GM23338 (cell line): ENCODE data around the gene CAMTA1.

Source experiments
- EZH2 ChIP-seq: fragments of 200-600 bp; sonication (generic); IDR thresholded peaks from one replicate; pipeline ENCODE4 v1.8.0; 2017; ENCODE audit warnings: antibody characterized with exemption, mild to moderate bottlenecking, low read depth; ENCODE audit not compliant: unreplicated experiment
- EZH2phosphoT487 ChIP-seq: fragments of 200-600 bp; sonication (generic); IDR thresholded peaks from one replicate; pipeline ENCODE4 v1.8.1; 2018; ENCODE audit warnings: antibody characterized with exemption; ENCODE audit not compliant: unreplicated experiment
- POLR2AphosphoS5 ChIP-seq: IDR thresholded peaks from 2 replicates; pipeline ENCODE4 v1.6.1; 2016; ENCODE audit warnings: antibody characterized with exemption, low read depth
- ZNF114 ChIP-seq: fragments of 250-450 bp; sonication (Bioruptor Pico); IDR thresholded peaks from 2 replicates; pipeline ENCODE4 v1.5.0; 2020; ENCODE audit warnings: mild to moderate bottlenecking, moderate library complexity
- TF ChIP-seq, protein P1 (sequence below), 2 experiments: fragments of 200-600 bp in 1 of 2; sonication (generic) in 1 of 2; conservative IDR thresholded peaks; 2 replicates each; pipeline versions ENCODE4 v1.5.1 to v1.6.1; 2016 to 2017; ENCODE audit warnings: antibody characterized with exemption in 2 of 2, low read depth in 2 of 2, mild to moderate bottlenecking in 2 of 2, moderate library complexity in 1 of 2
- TF ChIP-seq, protein P2 (sequence below): IDR thresholded peaks from one replicate; pipeline ENCODE4 v1.6.1; 2018; ENCODE audit warnings: antibody characterized with exemption; ENCODE audit not compliant: unreplicated experiment

DNA sequence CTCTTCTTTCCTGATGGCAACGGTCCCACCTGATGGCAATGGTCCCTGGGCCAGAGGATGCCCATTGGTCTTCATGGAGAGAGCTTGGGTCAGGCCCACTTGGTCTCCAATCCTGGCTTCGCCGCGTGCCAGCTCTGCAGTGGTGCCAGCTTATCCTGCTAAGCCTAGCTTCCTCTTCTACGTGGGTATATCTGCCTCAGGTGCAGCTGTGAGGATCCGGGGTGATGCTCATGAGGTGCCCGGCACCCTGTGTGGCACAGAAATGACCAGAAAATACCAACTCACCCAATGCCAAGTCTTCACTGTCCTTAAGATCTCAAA is 437.4 kb downstream of the CAMTA1 start:
- TF ChIP-seq, protein P1, sequence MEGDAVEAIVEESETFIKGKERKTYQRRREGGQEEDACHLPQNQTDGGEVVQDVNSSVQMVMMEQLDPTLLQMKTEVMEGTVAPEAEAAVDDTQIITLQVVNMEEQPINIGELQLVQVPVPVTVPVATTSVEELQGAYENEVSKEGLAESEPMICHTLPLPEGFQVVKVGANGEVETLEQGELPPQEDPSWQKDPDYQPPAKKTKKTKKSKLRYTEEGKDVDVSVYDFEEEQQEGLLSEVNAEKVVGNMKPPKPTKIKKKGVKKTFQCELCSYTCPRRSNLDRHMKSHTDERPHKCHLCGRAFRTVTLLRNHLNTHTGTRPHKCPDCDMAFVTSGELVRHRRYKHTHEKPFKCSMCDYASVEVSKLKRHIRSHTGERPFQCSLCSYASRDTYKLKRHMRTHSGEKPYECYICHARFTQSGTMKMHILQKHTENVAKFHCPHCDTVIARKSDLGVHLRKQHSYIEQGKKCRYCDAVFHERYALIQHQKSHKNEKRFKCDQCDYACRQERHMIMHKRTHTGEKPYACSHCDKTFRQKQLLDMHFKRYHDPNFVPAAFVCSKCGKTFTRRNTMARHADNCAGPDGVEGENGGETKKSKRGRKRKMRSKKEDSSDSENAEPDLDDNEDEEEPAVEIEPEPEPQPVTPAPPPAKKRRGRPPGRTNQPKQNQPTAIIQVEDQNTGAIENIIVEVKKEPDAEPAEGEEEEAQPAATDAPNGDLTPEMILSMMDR (conservative IDR thresholded peaks at IDR 0.05; ENCODE audit: low read depth in 2 of 2): no peak
- TF ChIP-seq POLR2AphosphoS5 (no peak), EZH2phosphoT487 (no peak), EZH2 (no peak), ZNF114 (no peak)
- TF ChIP-seq, protein P2, sequence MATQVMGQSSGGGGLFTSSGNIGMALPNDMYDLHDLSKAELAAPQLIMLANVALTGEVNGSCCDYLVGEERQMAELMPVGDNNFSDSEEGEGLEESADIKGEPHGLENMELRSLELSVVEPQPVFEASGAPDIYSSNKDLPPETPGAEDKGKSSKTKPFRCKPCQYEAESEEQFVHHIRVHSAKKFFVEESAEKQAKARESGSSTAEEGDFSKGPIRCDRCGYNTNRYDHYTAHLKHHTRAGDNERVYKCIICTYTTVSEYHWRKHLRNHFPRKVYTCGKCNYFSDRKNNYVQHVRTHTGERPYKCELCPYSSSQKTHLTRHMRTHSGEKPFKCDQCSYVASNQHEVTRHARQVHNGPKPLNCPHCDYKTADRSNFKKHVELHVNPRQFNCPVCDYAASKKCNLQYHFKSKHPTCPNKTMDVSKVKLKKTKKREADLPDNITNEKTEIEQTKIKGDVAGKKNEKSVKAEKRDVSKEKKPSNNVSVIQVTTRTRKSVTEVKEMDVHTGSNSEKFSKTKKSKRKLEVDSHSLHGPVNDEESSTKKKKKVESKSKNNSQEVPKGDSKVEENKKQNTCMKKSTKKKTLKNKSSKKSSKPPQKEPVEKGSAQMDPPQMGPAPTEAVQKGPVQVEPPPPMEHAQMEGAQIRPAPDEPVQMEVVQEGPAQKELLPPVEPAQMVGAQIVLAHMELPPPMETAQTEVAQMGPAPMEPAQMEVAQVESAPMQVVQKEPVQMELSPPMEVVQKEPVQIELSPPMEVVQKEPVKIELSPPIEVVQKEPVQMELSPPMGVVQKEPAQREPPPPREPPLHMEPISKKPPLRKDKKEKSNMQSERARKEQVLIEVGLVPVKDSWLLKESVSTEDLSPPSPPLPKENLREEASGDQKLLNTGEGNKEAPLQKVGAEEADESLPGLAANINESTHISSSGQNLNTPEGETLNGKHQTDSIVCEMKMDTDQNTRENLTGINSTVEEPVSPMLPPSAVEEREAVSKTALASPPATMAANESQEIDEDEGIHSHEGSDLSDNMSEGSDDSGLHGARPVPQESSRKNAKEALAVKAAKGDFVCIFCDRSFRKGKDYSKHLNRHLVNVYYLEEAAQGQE: no peak
